Measurements from ENCODE around the gene EVI2A. TPM values are rescaled to one million over a fixed set of nuclear protein-coding genes. Genes with fewer than 3 reads are reported as not detected.

Gene EVI2A
- total RNA-seq, 1 experiment from 2014 or later, result 2.6 TPM

- no peak overlapping the region for H3K4me3 Mint-ChIP-seq (ENCODE audit: unreplicated experiment)
- POLR2A ChIA-PET, result interaction anchor here (0.6 kb wide), 1 partner anchor 19 kb away, joined by 3 read pairs; no protein-coding TSS in a partner anchor
- H3K9me3 Mint-ChIP-seq (ENCODE audit: unreplicated experiment), result no peaks in the 10 kb centered on the region
- H3K27ac Mint-ChIP-seq (ENCODE audit: low read depth, unreplicated experiment), result no peak overlapping the region
- no peak for TF ChIP-seq CTCF (IDR thresholded peaks at IDR 0.05; ENCODE audit: unreplicated experiment)
- BruUV-seq (replicated peaks), result no TSS peak
- DNase-seq (ENCODE audit: unreplicated experiment), result no peak
- no peaks in the 10 kb centered on the region for H3K27me3 Mint-ChIP-seq (ENCODE audit: insufficient read depth, unreplicated experiment)
- peaks cover 9% of the 10 kb centered on the region for H3K4me1 Mint-ChIP-seq (ENCODE audit: insufficient read depth, unreplicated experiment)
- peaks cover 49% of the 10 kb centered on the region for H3K36me3 Mint-ChIP-seq (ENCODE audit: insufficient read depth, unreplicated experiment)
- intact Hi-C loops (cut with micrococcal nuclease), result no loop called here
- CTCF ChIA-PET, result no interaction called here
These were observed 42.0 kb downstream of the EVI2A start for GRCh38 chr17:31279401-31279800.

GRCh38 chr17:31275116-31275515 is 46.3 kb downstream of the EVI2A start:
- no TSS peak for BruUV-seq (replicated peaks)
- POLR2A ChIA-PET, result interaction anchor here (0.6 to 2.6 kb wide), 5 partner anchors 9 to 45 kb away, joined by 3 to 8 read pairs (median 3); no protein-coding TSS in a partner anchor
- CTCF ChIA-PET, result interaction anchor here (0.8 kb wide), 1 partner anchor 61 kb away, joined by 3 read pairs; no protein-coding TSS in a partner anchor
- TF ChIP-seq CTCF (IDR thresholded peaks at IDR 0.05; ENCODE audit: unreplicated experiment), result no peak
- Mint-ChIP-seq H3K4me1 (ENCODE audit: insufficient read depth, unreplicated experiment) (peaks cover 23% of the 10 kb centered on the region), H3K27ac (ENCODE audit: low read depth, unreplicated experiment) (peak overlapping the region; percentile 92), H3K27me3 (ENCODE audit: insufficient read depth, unreplicated experiment) (no peaks in the 10 kb centered on the region), H3K36me3 (ENCODE audit: insufficient read depth, unreplicated experiment) (peaks cover 39% of the 10 kb centered on the region), H3K9me3 (ENCODE audit: unreplicated experiment) (no peaks in the 10 kb centered on the region), H3K4me3 (ENCODE audit: unreplicated experiment) (no peak overlapping the region)
- intact Hi-C loops (cut with micrococcal nuclease), result no loop called here
- no peak for DNase-seq (ENCODE audit: unreplicated experiment)

- H3K36me3 Mint-ChIP-seq (ENCODE audit: insufficient read depth, unreplicated experiment), result peaks cover 33% of the 10 kb centered on the region
- intact Hi-C loops (cut with micrococcal nuclease), result no loop called here
- no peak for TF ChIP-seq CTCF (IDR thresholded peaks at IDR 0.05; ENCODE audit: unreplicated experiment)
- ChIA-PET POLR2A (interaction anchor here (1.0 kb wide), 1 partner anchor 46 kb away, joined by 4 read pairs; no protein-coding TSS in a partner anchor), CTCF (no interaction called here)
- peak overlapping the region; percentile 19 for H3K4me3 Mint-ChIP-seq (ENCODE audit: unreplicated experiment)
- peak; percentile 88 for DNase-seq (ENCODE audit: unreplicated experiment)
- no TSS peak for BruUV-seq (replicated peaks)
- no peaks in the 10 kb centered on the region for H3K27me3 Mint-ChIP-seq (ENCODE audit: insufficient read depth, unreplicated experiment)
- H3K9me3 Mint-ChIP-seq (ENCODE audit: unreplicated experiment), result no peaks in the 10 kb centered on the region
- peaks cover 32% of the 10 kb centered on the region for H3K4me1 Mint-ChIP-seq (ENCODE audit: insufficient read depth, unreplicated experiment)
- H3K27ac Mint-ChIP-seq (ENCODE audit: low read depth, unreplicated experiment), result peak overlapping the region; percentile 92
These were observed 47.2 kb downstream of the EVI2A start for GRCh38 chr17:31274252-31274651.

DNA sequence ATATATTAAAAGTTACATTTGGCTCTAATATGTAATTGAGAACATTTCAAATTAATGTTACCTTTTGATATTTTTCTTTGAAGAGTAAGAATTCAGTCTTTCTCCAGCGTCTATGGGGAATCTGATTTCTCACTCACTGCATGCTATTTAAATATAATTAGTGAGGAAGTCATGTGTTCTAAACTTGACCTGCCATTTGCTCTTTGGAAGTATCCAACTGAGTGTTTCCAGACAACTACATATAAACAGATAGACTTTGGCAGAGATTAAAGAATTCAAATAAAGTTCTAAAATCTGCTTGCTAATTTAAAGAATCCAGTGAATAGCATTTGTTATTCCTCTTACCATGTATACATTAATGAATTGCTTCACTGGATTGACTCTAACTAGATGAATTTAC is 47.9 kb downstream of the EVI2A start:
- H3K36me3 Mint-ChIP-seq (ENCODE audit: insufficient read depth, unreplicated experiment), result peaks cover 34% of the 10 kb centered on the region
- H3K4me3 Mint-ChIP-seq (ENCODE audit: unreplicated experiment), result no peak overlapping the region
- BruUV-seq (replicated peaks), result no TSS peak
- peaks cover 37% of the 10 kb centered on the region for H3K4me1 Mint-ChIP-seq (ENCODE audit: insufficient read depth, unreplicated experiment)
- intact Hi-C loops (cut with micrococcal nuclease), result no loop called here
- H3K27ac Mint-ChIP-seq (ENCODE audit: low read depth, unreplicated experiment), result peak overlapping the region; percentile 92
- POLR2A ChIA-PET, result interaction anchor here (1.2 to 1.5 kb wide), 2 partner anchors 45 to 67 kb away, joined by 3 to 6 read pairs; no protein-coding TSS in a partner anchor
- DNase-seq (ENCODE audit: unreplicated experiment), result no peak
- no peak for TF ChIP-seq CTCF (IDR thresholded peaks at IDR 0.05; ENCODE audit: unreplicated experiment)
- CTCF ChIA-PET, result interaction anchor here (0.5 kb wide), 1 partner anchor 853 kb away, joined by 3 read pairs; no protein-coding TSS in a partner anchor
- no peaks in the 10 kb centered on the region for H3K27me3 Mint-ChIP-seq (ENCODE audit: insufficient read depth, unreplicated experiment)
- no peaks in the 10 kb centered on the region for H3K9me3 Mint-ChIP-seq (ENCODE audit: unreplicated experiment)

Measured in MCF 10A (cell line).